HK-2 (cell line): ENCODE measurements around the gene PCED1A.

Experiments
- DNase-seq: peaks from one replicate; pipeline ENCODE4 v3.0.0-alpha.2; 2018; ENCODE audit not compliant: unreplicated experiment

PCED1A gene

GRCh38 chr20:2840138-2840966 is at the start of gene PCED1A, which contains the start of gene VPS16:
Gene PCED1A (minus strand): TSS chr20:2840655. CDS start chr20:2839912, 743 bp downstream.
Gene VPS16 (plus strand): TSS chr20:2840745. CDS start chr20:2840775, 30 bp downstream.
- peak; percentile 92 for DNase-seq

GRCh38 chr20:2889797-2890196 is 49.3 kb upstream of the PCED1A start:
- no peak for DNase-seq

GRCh38 chr20:2889209-2889608 is 48.8 kb upstream of the PCED1A start:
- no peak for DNase-seq

GRCh38 chr20:2888224-2888955 is 47.9 kb upstream of the PCED1A start:
- no peak for DNase-seq

GRCh38 chr20:2887715-2888114 is 47.3 kb upstream of the PCED1A start:
- no peak for DNase-seq

GRCh38 chr20:2883726-2884637 is 43.5 kb upstream of the PCED1A start:
- DNase-seq, result no peak

- DNase-seq, result no peak
Measured at GRCh38 chr20:2880650-2881049, 40.2 kb upstream of the PCED1A start.

- DNase-seq, result no peak
Measured at GRCh38 chr20:2879146-2879545, 38.7 kb upstream of the PCED1A start.

GRCh38 chr20:2878515-2878914 is 38.1 kb upstream of the PCED1A start:
- no peak for DNase-seq

GRCh38 chr20:2875690-2876203 is 35.3 kb upstream of the PCED1A start:
- DNase-seq, result no peak

- no peak for DNase-seq
Measured at GRCh38 chr20:2874456-2874855, 34.0 kb upstream of the PCED1A start.

- DNase-seq, result no peak
Measured at GRCh38 chr20:2873747-2874041, 33.2 kb upstream of the PCED1A start.

GRCh38 chr20:2873010-2873746 is 32.7 kb upstream of the PCED1A start, which contains the start of gene PTPRA:
Gene PTPRA (plus strand): TSS chr20:2873481. CDS start chr20:2964278, 90,797 bp downstream.
- peak; percentile 96 for DNase-seq

GRCh38 chr20:2872459-2873009 is 32.1 kb upstream of the PCED1A start:
- peak; percentile 31 for DNase-seq

GRCh38 chr20:2871661-2872458 is 31.4 kb upstream of the PCED1A start:
- no peak for DNase-seq

- DNase-seq, result no peak
Measured at GRCh38 chr20:2871111-2871465, 30.6 kb upstream of the PCED1A start.

GRCh38 chr20:2869381-2869780 is 28.9 kb upstream of the PCED1A start:
- DNase-seq, result no peak

- DNase-seq, result no peak
Measured at GRCh38 chr20:2867081-2867864, 26.8 kb upstream of the PCED1A start.

GRCh38 chr20:2866236-2866635 is 25.8 kb upstream of the PCED1A start:
- DNase-seq, result no peak
